Measurements from ENCODE around the gene RPL29.
A peak's percentile ranks its signal among the peaks of the same experiment; 100 is the strongest.

RPL29 gene

GRCh38 chr3:51980253-51980652, 15.4 kb downstream of the RPL29 start:
- DNase-seq, result no peak

GRCh38 chr3:51978143-51978502, 17.6 kb downstream of the RPL29 start:
- no peak for DNase-seq

GRCh38 chr3:51977446-51978142, 18.1 kb downstream of the RPL29 start:
- DNase-seq, result no peak

- DNase-seq, result peak; percentile 84
These were observed 19.7 kb downstream of the RPL29 start for GRCh38 chr3:51975852-51976549.

- peak; percentile 80 for DNase-seq
These were observed 20.5 kb downstream of the RPL29 start, which contains the start of gene ABHD14A for GRCh38 chr3:51974963-51975851. ABHD14A (plus strand) TSS chr3:51975064; CDS start chr3:51975136, 72 bp downstream.

GRCh38 chr3:51974277-51974962, 21.3 kb downstream of the RPL29 start:
- peak; percentile 50 for DNase-seq

GRCh38 chr3:51971350-51971749, 24.3 kb downstream of the RPL29 start:
- DNase-seq, result no peak

GRCh38 chr3:51970606-51971300, 24.9 kb downstream of the RPL29 start:
- no peak for DNase-seq

GRCh38 chr3:51969841-51970240, 25.9 kb downstream of the RPL29 start:
- no peak for DNase-seq

- no peak for DNase-seq
These were observed 26.6 kb downstream of the RPL29 start for GRCh38 chr3:51968883-51969678.

- DNase-seq, result no peak
These were observed 27.4 kb downstream of the RPL29 start for GRCh38 chr3:51968170-51968775.

GRCh38 chr3:51967384-51968169, 28.1 kb downstream of the RPL29 start, which contains the start of gene PCBP4:
PCBP4 (minus strand) TSS chr3:51967454; CDS start chr3:51961240, 6,214 bp downstream.
- DNase-seq, result peak; percentile 55

- no peak for DNase-seq
These were observed 28.7 kb downstream of the RPL29 start for GRCh38 chr3:51966922-51967383.

- DNase-seq, result no peak
These were observed 29.2 kb downstream of the RPL29 start for GRCh38 chr3:51966486-51966885.

- no peak for DNase-seq
These were observed 29.7 kb downstream of the RPL29 start for GRCh38 chr3:51966016-51966415.

- DNase-seq, result no peak
These were observed 31.2 kb downstream of the RPL29 start for GRCh38 chr3:51964521-51964920.

- no peak for DNase-seq
These were observed 31.7 kb downstream of the RPL29 start for GRCh38 chr3:51963951-51964451.

- no peak for DNase-seq
These were observed 32.7 kb downstream of the RPL29 start for GRCh38 chr3:51962854-51963530.

All from hematopoietic multipotent progenitor cell treated with erythropoietin and hydrocortisone succinate and interleukin-3 and kit ligand, for 4 days (in vitro differentiated cells).